Stimulated activated CD4-positive, alpha-beta T cell treated with anti-CD3 and anti-CD28 coated beads, Interleukin-15, amount 100 ng/mL, for 1 hour (primary cell): ENCODE data around the gene OXNAD1.
"Not testable (repeated sequence)": the region's sequence is repeated elsewhere in the genome, so short reads cannot be mapped to it uniquely, and the experiment has no call there.

ENCODE experiments used
- DNase-seq, 2 donors: peaks; one replicate each; pipeline ENCODE4 v3.0.0-alpha.2; 2020; ENCODE audit warnings: low read depth in 1 of 2, low spot score in 1 of 2

The OXNAD1 gene

DNA sequence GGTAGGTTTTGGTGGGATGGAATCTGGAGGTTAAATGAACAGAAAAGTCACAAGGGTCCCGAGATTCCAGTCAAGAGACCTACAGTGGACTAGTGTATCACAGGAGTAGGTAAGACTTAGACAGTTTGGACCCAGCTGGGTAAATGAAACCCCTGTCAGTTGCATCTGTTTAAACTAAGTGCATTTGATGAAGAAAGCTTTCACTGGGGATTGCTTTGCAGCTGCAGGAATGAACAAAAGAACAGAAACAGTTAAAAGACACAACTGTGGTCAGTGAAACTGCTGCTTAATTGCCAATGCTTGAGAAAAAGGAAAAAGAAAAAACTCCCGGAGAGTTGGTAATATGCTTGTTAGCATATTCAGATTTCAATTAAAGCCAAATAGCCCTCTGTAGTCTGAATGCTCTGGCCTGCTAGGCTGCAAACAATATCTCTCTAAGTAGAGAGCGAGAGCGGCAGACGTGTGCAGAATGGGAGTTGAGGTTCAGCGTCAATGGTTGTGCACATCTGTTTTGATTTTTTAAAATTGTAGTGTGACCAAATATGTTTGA, 37.1 kb downstream of the OXNAD1 start:
- no peak for DNase-seq

DNA sequence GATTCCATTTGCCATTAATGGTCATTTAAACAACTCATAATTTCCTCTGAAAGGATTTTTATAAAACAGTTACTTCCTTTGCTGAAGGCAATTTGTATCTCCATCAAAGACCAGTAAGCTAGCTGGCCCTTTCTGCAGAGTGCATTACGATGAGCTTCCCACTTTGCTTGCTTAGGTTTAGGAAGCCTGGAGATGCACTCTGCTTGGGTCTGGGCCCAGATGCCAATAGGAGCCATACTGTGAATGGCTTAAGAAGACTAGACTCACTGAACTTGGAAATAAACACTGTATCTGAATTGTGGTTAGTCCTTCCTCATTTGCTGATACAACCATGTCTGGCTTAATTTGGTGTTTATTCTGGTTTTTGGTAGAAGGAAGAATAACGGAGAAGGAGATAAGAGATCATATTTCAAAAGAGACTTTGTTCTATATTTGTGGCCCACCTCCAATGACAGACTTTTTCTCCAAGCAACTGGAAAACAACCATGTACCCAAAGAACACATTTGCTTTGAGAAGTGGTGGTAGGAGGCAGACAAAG, 38.1 kb downstream of the OXNAD1 start:
- no peak for DNase-seq

GRCh38 chr3:16304061-16305010, 39.3 kb downstream of the OXNAD1 start:
- no peak for DNase-seq

DNA sequence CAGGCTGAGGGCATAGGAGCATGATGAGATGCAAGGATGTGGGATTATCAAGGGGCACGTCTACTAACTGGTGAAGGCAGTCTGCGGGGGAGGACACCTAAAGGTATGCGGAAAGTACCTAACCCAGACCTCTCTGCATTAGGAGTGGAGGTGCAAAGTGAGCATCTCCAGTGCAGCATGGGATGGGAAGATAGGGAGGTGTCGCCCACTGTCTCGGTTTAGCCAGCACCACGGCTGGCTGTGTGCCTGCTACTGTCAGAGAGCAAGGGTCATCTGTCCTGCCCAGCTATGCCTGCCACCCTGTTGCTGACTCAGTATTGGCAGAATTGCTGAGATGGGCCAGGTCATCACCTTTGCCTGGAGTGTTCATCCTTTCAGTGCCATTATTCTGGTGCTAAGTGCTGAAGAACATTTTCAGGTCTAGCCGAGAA, 40.1 kb downstream of the OXNAD1 start:
- no peak for DNase-seq

DNA sequence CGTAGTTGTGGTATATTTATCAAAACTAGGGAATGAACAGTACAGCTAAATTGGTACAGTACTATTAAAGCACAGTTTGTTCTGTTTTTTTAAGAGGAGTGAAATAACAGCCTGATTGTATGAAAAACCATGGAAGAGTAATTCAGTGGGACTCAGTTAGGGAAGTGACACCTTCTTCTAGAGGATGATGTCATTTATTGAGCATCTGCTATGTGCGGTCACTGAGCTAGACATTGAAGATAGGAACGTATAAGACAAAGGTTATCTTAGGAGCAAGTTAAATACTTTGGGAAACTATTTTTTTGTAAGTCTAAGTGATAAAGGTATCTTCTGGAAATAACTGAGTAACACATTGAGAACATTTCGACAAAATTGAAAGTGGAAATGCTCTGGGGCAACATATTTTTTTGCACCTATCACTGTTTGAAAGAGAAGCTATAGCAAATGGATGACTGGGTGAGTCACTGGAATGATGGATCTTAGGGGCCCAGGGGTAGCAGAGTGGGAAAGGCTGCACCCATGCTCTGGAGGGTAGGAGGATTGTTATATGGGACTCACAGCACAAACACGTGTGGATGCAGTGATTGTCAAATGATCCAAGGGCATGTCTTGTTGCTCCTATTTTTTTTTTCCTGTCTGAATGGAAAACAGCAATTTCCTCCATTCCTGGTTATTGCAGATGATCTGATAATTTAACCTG, 43.0 kb downstream of the OXNAD1 start:
- DNase-seq, result no peak

GRCh38 chr3:16308727-16309126, 43.7 kb downstream of the OXNAD1 start:
- DNase-seq, result no peak

GRCh38 chr3:16309558-16309957, 44.5 kb downstream of the OXNAD1 start:
- peak in 1 of 2 donors; percentile 28 for DNase-seq

GRCh38 chr3:16310486-16310885, 45.5 kb downstream of the OXNAD1 start:
- DNase-seq, result not testable (repeated sequence)

DNA sequence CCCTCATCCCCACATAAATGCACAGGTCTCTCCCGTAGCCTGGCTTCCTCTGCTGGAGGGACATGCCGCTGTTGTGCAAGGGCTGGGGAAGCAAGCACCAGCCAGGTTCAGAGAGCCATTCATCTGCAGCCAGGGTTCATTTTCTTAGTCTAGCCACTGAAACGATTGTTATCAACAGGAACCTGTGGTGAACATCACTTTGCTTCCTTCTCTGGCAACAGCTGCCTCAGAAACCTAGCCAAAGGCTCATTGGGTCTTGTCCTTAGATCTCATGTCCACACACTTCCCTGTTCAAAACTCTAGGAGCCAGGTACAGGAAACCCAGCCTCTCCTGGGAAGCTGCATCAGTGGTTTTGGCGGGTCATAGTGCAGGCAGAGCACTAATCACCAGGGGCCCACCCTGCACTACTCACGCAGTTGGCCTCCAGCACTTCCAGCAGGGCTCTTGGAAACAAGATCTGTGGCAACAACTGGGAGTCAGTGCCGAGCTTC, 47.0 kb downstream of the OXNAD1 start:
- no peak for DNase-seq

GRCh38 chr3:16313886-16314645, 49.1 kb downstream of the OXNAD1 start:
- DNase-seq, result no peak

- DNase-seq, result no peak
These were observed 50.6 kb downstream of the OXNAD1 start for GRCh38 chr3:16315623-16316022.

DNA sequence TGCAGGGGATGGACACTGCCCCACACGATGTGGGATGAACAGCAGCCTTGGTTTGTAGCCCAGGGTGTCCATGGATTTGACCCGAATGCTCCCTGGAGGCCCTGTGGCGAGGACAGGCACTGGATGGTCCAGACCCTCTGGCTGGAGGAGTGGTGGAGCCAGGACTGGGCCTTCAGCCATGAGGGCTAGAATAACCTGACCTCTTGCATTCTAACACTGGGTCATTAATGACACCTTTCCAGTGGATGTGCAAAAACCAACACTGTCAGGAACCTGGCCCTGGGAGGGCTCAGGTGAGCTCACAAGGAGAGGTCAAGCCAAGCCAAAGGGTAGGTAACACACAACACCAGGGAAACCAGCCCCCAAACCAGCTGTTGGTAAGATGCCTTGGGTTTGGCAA, 51.4 kb downstream of the OXNAD1 start:
- no peak for DNase-seq

GRCh38 chr3:16316847-16317560, 52.0 kb downstream of the OXNAD1 start:
- DNase-seq, result no peak

GRCh38 chr3:16317561-16317945, 52.5 kb downstream of the OXNAD1 start:
- DNase-seq, result no peak

DNA sequence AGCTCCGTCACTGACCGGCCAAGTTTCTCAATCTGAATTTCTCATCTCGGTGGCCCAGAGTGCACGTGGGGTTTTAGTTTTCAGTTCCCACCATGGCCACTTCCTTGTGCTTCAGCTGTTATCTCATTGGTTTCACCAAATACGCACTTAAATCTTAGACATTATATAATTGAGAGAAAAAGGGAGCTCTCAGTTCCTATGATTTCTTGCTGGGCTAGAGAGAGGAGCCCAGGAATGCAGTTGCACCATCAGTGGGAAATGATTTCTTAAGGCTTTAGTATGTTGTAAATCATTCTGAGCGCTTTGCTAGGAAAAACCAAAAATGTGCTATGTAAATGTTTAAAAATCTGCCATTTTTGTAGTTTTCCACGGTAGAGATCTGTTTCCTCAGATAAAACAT, 53.2 kb downstream of the OXNAD1 start:
- no peak for DNase-seq

GRCh38 chr3:16319307-16319706, 54.3 kb downstream of the OXNAD1 start:
- DNase-seq, result peak; percentile 54 to 62

- DNase-seq, result no peak
These were observed 54.7 kb downstream of the OXNAD1 start for GRCh38 chr3:16319723-16320122.

GRCh38 chr3:16320711-16321110, 55.7 kb downstream of the OXNAD1 start:
- DNase-seq, result no peak

DNA sequence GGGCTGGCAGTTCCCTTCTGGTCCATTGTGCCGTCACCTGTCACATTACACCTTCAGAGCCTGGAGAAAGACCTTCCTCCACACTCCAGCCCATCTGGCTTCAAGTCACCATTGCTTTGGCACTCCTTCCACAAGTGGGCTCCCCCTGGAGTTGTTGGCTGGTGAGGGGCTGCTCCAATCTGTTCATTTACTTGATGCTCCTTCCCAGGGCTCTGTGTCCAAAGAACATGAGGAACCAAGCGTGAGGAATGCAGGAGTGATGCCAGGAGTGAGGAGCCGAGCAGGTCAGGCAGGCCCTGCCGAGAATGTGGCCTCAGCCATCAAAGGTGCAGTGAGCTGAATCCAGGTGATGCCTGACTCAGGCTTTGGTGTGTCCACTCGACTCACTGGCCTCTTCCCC, 57.2 kb downstream of the OXNAD1 start:
- DNase-seq, result no peak

DNA sequence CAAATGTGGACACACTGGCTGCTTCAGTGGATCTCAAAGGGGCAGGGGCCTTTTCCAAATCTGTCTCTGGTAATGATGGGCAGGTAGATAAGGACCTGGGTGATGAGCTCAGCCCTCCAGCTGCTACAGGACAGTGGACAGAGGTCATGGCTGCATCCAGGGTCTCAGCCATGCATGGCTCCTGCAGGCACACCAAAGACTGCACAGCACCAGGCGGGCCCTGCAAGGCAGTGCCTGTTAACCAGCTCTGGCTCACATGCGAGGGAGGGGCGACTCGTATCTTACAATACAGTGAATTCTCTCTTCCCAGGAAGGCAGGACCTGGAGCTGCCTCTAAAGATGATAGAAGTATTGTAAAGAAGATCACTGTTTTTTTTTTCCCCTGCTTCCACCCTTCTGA, 58.7 kb downstream of the OXNAD1 start:
- no peak for DNase-seq
